Activated naive CD8-positive, alpha-beta T cell treated with anti-CD3 and anti-CD28 coated beads for 36 hours (primary cell): ENCODE results near the gene MPPE1. TPM values are rescaled to one million over a fixed set of nuclear protein-coding genes. Genes with fewer than 3 reads are reported as not detected.
A peak's percentile ranks its signal among the peaks of the same experiment; 100 is the strongest.
"Not testable (repeated sequence)": the region's sequence is repeated elsewhere in the genome, so short reads cannot be mapped to it uniquely, and the experiment has no call there.

Source experiments
- DNase-seq: peaks from one replicate; pipeline ENCODE4 v3.0.0; 2021
- H3K27ac Mint-ChIP-seq: one replicate; pipeline ENCODE4 v1.8.0; 2022; ENCODE audit warnings: mild to moderate bottlenecking, moderate library complexity, mixed read lengths
- H3K27me3 Mint-ChIP-seq: one replicate; pipeline ENCODE4 v1.8.0; 2022; ENCODE audit warnings: mild to moderate bottlenecking, mixed read lengths
- H3K36me3 Mint-ChIP-seq: one replicate; pipeline ENCODE4 v1.8.0; 2021; ENCODE audit warnings: mild to moderate bottlenecking, mixed read lengths
- H3K4me1 Mint-ChIP-seq: one replicate; pipeline ENCODE4 v1.8.0; 2021; ENCODE audit warnings: mixed read lengths
- H3K4me3 Mint-ChIP-seq: one replicate; pipeline ENCODE4 v1.8.0; 2022; ENCODE audit warnings: mild to moderate bottlenecking, moderate library complexity, mixed read lengths
- H3K9me3 Mint-ChIP-seq: one replicate; pipeline ENCODE4 v1.8.0; 2022; ENCODE audit warnings: mixed read lengths
- total RNA-seq, 2 experiments: library from RNA; stranded (reverse); gene quantifications; one replicate each; pipeline ENCODE4 v1.2.3, GENCODE V29; 2021

The MPPE1 gene
- total RNA-seq = 10 to 100 TPM; 25.3 to 27.1 TPM

GRCh38 chr18:11908182-11909060, at the start of gene MPPE1:
TSS of gene MPPE1 (minus strand) at chr18:11908317. CDS start at chr18:11897264, 11,053 bp downstream.
- H3K4me1 Mint-ChIP-seq = peaks cover 20% of the 10 kb centered on the region
- H3K36me3 Mint-ChIP-seq = peaks cover 8% of the 10 kb centered on the region
- peak; percentile 90 for DNase-seq
- H3K9me3 Mint-ChIP-seq = no peaks in the 10 kb centered on the region
- H3K27me3 Mint-ChIP-seq = no peaks in the 10 kb centered on the region
- H3K4me3 Mint-ChIP-seq = peak within 1 kb of the TSS; percentile 91
- H3K27ac Mint-ChIP-seq = peak within 1 kb of the TSS; percentile 90

DNA sequence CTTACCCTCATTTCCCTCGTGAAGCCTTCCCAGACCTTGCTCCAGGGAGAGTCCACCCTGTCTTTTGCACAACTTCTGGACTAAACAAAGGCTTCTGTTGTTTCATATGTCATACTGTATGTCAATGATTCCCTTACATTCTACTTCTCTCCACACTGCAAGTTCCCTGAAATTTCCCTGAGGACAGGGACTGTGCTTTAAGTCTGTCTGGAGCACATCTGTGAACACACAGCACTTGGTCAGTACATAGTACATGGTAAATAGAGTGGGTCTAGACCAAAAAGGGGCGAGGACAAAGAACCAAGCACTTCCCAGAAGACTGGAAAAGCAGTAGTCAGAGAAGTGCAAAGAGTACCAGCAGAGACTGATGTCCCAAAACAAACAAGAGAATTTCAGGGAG, 49.5 kb upstream of the MPPE1 start:
- no peak for DNase-seq
- no peak overlapping the region for H3K27ac Mint-ChIP-seq
- H3K4me1 Mint-ChIP-seq = peaks cover 7% of the 10 kb centered on the region
- peaks cover 12% of the 10 kb centered on the region for H3K9me3 Mint-ChIP-seq
- peaks cover 6% of the 10 kb centered on the region for H3K36me3 Mint-ChIP-seq
- H3K27me3 Mint-ChIP-seq = peaks cover 3% of the 10 kb centered on the region
- H3K4me3 Mint-ChIP-seq = no peak overlapping the region

DNA sequence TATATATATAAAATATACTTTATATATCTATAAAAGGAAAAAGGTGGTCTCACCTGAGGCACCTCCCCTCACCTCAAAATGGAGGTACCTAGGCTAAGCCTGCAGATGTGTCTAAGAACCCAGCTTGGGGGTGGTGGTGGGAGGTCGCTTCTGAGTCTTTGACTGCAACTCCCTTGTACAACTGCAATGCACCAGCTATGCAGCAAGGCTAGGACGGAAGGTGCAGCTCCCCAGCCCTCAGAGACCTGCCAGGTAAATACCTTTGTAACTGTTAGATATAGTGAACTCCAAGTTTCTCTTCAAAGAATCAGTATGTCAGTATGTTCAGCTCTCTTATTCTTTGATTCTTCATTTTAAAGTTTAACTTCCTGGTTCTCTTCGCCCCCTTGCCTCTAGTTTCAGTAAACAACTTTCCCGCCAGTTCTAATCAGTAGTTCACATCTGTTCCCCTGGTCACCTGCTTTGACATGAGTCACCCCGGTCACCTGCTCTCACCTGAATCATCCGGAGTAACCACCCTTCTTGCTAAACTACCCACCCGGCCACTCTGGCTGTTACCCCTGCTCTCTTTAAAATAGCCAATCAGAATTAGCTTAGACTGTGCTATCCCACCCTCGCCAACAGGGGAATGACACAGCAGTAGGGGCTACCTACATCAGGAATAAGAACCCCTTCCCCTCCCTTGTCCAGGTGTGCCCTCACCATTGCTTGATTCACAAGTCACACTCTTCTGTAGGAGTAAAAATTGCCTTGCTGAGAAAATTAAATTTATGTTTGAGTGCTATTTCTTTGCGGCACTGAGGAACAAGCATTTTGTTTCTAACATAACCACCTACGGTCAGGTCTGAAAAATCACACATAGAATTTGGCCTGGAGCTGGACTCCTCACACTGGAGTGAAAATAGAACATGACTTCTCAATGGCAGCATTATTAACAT, 48.5 kb upstream of the MPPE1 start:
- Mint-ChIP-seq H3K27ac (no peak overlapping the region), H3K9me3 (peaks cover 12% of the 10 kb centered on the region), H3K4me1 (peaks cover 7% of the 10 kb centered on the region), H3K4me3 (no peak overlapping the region), H3K36me3 (peaks cover 6% of the 10 kb centered on the region), H3K27me3 (peaks cover 3% of the 10 kb centered on the region)
- DNase-seq = no peak

DNA sequence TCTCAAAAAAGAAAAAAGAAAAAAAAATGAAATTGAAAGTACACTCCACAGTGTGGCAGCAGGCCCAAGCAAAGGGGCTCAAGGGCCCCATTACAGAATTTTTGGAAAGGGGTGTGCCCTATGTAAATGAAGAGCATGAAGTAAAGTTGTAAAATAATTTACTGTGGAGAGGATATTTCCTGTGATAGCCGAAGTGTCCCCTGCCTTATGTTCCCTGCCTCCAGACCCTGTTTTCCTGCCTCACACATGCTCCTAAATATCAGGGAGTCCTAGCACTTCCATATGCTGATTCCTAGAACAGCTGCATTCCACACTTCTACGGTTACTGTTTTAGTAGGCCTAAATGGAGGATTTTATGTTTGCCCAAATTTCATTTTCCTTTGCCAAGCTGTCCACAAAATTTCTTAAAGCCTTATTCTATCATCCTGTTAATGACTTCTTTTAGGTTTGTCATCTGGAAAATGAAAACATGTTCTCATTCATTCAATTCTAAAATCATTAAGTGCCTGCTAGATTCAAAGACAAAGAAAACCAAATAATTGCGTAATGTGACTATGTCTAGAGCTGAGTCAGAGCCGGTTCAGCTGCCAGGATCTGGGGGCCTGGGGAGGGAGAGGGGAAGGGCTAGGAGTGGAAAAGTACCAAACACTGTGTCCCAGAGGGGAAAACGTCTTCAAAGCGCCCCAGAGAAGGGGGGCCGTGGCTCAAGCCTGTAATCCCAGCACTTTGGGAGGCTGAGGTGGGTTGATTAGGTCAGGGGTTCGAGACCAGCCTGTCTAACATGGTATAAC, 47.3 kb upstream of the MPPE1 start:
- H3K27ac Mint-ChIP-seq = no peak overlapping the region
- peaks cover 3% of the 10 kb centered on the region for H3K27me3 Mint-ChIP-seq
- peaks cover 6% of the 10 kb centered on the region for H3K36me3 Mint-ChIP-seq
- H3K4me1 Mint-ChIP-seq = peaks cover 7% of the 10 kb centered on the region
- DNase-seq = no peak
- peaks cover 12% of the 10 kb centered on the region for H3K9me3 Mint-ChIP-seq
- H3K4me3 Mint-ChIP-seq = no peak overlapping the region

- peaks cover 7% of the 10 kb centered on the region for H3K4me1 Mint-ChIP-seq
These were observed 45.0 kb upstream of the MPPE1 start for GRCh38 chr18:11953113-11953512.

GRCh38 chr18:11951390-11951851, 43.3 kb upstream of the MPPE1 start:
- Mint-ChIP-seq H3K4me3 (no peak overlapping the region), H3K4me1 (peaks cover 12% of the 10 kb centered on the region), H3K9me3 (no peaks in the 10 kb centered on the region), H3K36me3 (no peaks in the 10 kb centered on the region), H3K27ac (no peak overlapping the region), H3K27me3 (no peaks in the 10 kb centered on the region)
- DNase-seq = no peak

More at GRCh38 chr18:11953113-11953512, 45.0 kb upstream of the MPPE1 start:
- peaks cover 6% of the 10 kb centered on the region for H3K36me3 Mint-ChIP-seq
- no peak overlapping the region for H3K27ac Mint-ChIP-seq
- peaks cover 12% of the 10 kb centered on the region for H3K9me3 Mint-ChIP-seq
- H3K27me3 Mint-ChIP-seq = peaks cover 3% of the 10 kb centered on the region
- no peak for DNase-seq
- H3K4me3 Mint-ChIP-seq = no peak overlapping the region

DNA sequence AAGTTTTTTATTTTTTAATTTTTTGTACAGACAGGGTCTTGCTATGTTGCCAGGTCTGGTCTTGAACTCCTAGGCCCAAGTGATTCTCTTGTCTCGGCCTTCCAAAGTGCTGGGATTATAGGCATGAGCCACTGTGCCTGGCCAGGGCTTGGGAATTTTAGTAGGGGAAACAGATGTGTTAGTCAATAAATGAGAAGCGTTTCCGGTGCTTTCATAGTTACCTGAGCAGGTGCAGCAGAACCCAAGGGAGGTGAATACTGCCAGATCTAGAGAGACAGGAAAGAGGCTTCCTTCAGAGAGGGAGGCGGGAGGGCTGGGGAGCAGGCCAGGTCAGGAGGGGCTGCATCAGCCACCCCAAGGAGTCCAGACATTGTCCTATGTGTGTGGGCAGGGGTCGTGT, 42.7 kb upstream of the MPPE1 start:
- peaks cover 12% of the 10 kb centered on the region for H3K4me1 Mint-ChIP-seq
- H3K27ac Mint-ChIP-seq = no peak overlapping the region
- no peaks in the 10 kb centered on the region for H3K36me3 Mint-ChIP-seq
- DNase-seq = no peak
- no peaks in the 10 kb centered on the region for H3K27me3 Mint-ChIP-seq
- H3K4me3 Mint-ChIP-seq = no peak overlapping the region
- H3K9me3 Mint-ChIP-seq = no peaks in the 10 kb centered on the region

- no peak for DNase-seq
- no peaks in the 10 kb centered on the region for H3K27me3 Mint-ChIP-seq
- no peaks in the 10 kb centered on the region for H3K9me3 Mint-ChIP-seq
- H3K4me1 Mint-ChIP-seq = peaks cover 5% of the 10 kb centered on the region
- H3K4me3 Mint-ChIP-seq = peak overlapping the region; percentile 6
- H3K27ac Mint-ChIP-seq = no peak overlapping the region
- no peaks in the 10 kb centered on the region for H3K36me3 Mint-ChIP-seq
These were observed 40.9 kb upstream of the MPPE1 start for GRCh38 chr18:11948852-11949523.

- Mint-ChIP-seq H3K9me3 (no peaks in the 10 kb centered on the region), H3K27ac (peak overlapping the region; percentile 70), H3K36me3 (no peaks in the 10 kb centered on the region), H3K4me3 (peak overlapping the region; percentile 72), H3K4me1 (peaks cover 5% of the 10 kb centered on the region), H3K27me3 (no peaks in the 10 kb centered on the region)
- DNase-seq = peak; percentile 54
These were observed 39.4 kb upstream of the MPPE1 start for GRCh38 chr18:11947214-11948191.

DNA sequence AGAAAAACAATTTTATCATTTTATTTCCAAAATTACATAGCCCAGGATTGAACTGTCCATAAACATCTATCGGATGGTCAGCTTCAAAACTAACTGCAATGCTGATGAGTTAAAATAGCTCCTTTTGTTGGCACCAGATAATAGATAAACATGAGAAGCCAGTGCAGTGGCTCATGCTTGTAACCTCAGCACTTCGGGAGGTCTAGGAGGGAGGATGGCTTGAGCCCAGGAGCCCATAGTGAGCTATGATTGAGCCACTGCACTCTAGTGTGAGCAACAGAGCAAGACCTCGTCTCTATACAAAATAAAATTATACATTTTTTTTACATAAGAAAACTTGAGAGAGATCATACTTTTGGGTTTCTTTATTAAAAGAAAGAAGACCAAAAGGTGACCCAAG, 38.6 kb upstream of the MPPE1 start:
- Mint-ChIP-seq H3K27ac (no peak overlapping the region), H3K4me1 (peaks cover 5% of the 10 kb centered on the region), H3K4me3 (peak overlapping the region; percentile 32), H3K27me3 (no peaks in the 10 kb centered on the region), H3K36me3 (no peaks in the 10 kb centered on the region), H3K9me3 (no peaks in the 10 kb centered on the region)
- no peak for DNase-seq

- not testable (repeated sequence) for DNase-seq, H3K4me1 Mint-ChIP-seq, H3K4me3 Mint-ChIP-seq, H3K9me3 Mint-ChIP-seq, H3K27ac Mint-ChIP-seq, H3K36me3 Mint-ChIP-seq, H3K27me3 Mint-ChIP-seq
These were observed 37.9 kb upstream of the MPPE1 start for GRCh38 chr18:11945834-11946659.

GRCh38 chr18:11944786-11945185, 36.7 kb upstream of the MPPE1 start:
- Mint-ChIP-seq H3K36me3 (no peaks in the 10 kb centered on the region), H3K4me1 (peaks cover 5% of the 10 kb centered on the region), H3K27ac (no peak overlapping the region), H3K4me3 (no peak overlapping the region), H3K9me3 (no peaks in the 10 kb centered on the region), H3K27me3 (no peaks in the 10 kb centered on the region)
- DNase-seq = no peak
